ENCODE data around the gene TAF13. TPM values are rescaled to one million over a fixed set of nuclear protein-coding genes. Genes with fewer than 3 reads are reported as not detected.

TAF13 gene
- total RNA-seq, 1 donor from 2014 or later = 9.3 TPM

GRCh38 chr1:109109906-109110305 is 34.1 kb upstream of the TAF13 start:
- Histone ChIP-seq H3K4me1 (peaks cover 5 to 8% of the 10 kb centered on the region in 2 donors), H3K9me3 (no peaks in the 10 kb centered on the region), H3K27me3 (peaks cover 6% of the 10 kb centered on the region), H3K27ac (no peak overlapping the region), H3K4me3 (no peak overlapping the region), H3K36me3 (no peaks in the 10 kb centered on the region)
- intact Hi-C loops (cut with DNase I) = loop anchor here (5.0 kb wide), 1 partner anchor 148 kb away; the partner anchor contains the start of gene CLCC1
- TF ChIP-seq CTCF (IDR thresholded peaks at IDR 0.05) = no peak
- peak in 1 of 2 donors; percentile 1 for DNase-seq (ENCODE audit: low spot score in 2 of 2)

- Histone ChIP-seq H3K4me3 (no peak overlapping the region), H3K36me3 (no peaks in the 10 kb centered on the region), H3K9me3 (no peaks in the 10 kb centered on the region), H3K27ac (no peak overlapping the region), H3K4me1 (no peaks in the 10 kb centered on the region), H3K27me3 (no peaks in the 10 kb centered on the region)
- intact Hi-C loops (cut with DNase I) = no loop called here
- DNase-seq (ENCODE audit: low spot score in 2 of 2) = no peak
- no peak for TF ChIP-seq CTCF (IDR thresholded peaks at IDR 0.05)
These were observed 32.0 kb upstream of the TAF13 start for GRCh38 chr1:109107785-109108184.

GRCh38 chr1:109105881-109106280 is 30.1 kb upstream of the TAF13 start:
- intact Hi-C loops (cut with DNase I) = no loop called here
- H3K4me1 ChIP-seq = peaks cover 0 to 2% of the 10 kb centered on the region in 2 donors
- no peak overlapping the region for H3K4me3 ChIP-seq
- DNase-seq (ENCODE audit: low spot score in 2 of 2) = peak in 1 of 2 donors; percentile 8
- H3K27me3 ChIP-seq = no peaks in the 10 kb centered on the region
- TF ChIP-seq CTCF (IDR thresholded peaks at IDR 0.05) = no peak
- no peak overlapping the region for H3K27ac ChIP-seq
- H3K9me3 ChIP-seq = no peaks in the 10 kb centered on the region
- no peaks in the 10 kb centered on the region for H3K36me3 ChIP-seq

- no peak for TF ChIP-seq CTCF (IDR thresholded peaks at IDR 0.05)
- intact Hi-C loops (cut with DNase I) = no loop called here
- DNase-seq (ENCODE audit: low spot score in 2 of 2) = peak in 1 of 2 donors; percentile 49
- Histone ChIP-seq H3K27ac (no peak overlapping the region), H3K27me3 (no peaks in the 10 kb centered on the region), H3K9me3 (no peaks in the 10 kb centered on the region), H3K4me3 (no peak overlapping the region), H3K36me3 (no peaks in the 10 kb centered on the region), H3K4me1 (peaks cover 0 to 2% of the 10 kb centered on the region in 2 donors)
These were observed 28.8 kb upstream of the TAF13 start for GRCh38 chr1:109104364-109105151.

- intact Hi-C loops (cut with DNase I) = loop anchor here (1.0 to 2.0 kb wide), 3 partner anchors 12 to 57 kb away; partner anchors contain the start of genes TAF13 and WDR47
- DNase-seq (ENCODE audit: low spot score in 2 of 2) = peak; percentile 87 to 99
- H3K4me3 ChIP-seq = peak overlapping the region; percentile 79 to 90
These were observed 24.4 kb upstream of the TAF13 start for GRCh38 chr1:109099938-109100773.

More at GRCh38 chr1:109099938-109100773, 24.4 kb upstream of the TAF13 start:
- Histone ChIP-seq H3K9me3 (no peaks in the 10 kb centered on the region), H3K4me1 (peaks cover 0 to 2% of the 10 kb centered on the region in 2 donors), H3K36me3 (no peaks in the 10 kb centered on the region), H3K27ac (peak overlapping the region; percentile 96), H3K27me3 (no peaks in the 10 kb centered on the region)
- peak; percentile 68 to 92 (median 87) for TF ChIP-seq CTCF (IDR thresholded peaks at IDR 0.05)

All from ascending aorta (tissue), 2 donors.